B cell (primary cell): Measurements from ENCODE around the gene MRRF. TPM values are rescaled to one million over a fixed set of nuclear protein-coding genes. Genes with fewer than 3 reads are reported as not detected.

ENCODE experiments used
- ATAC-seq: fragments of 200-7000 bp; cut with Tn5 transposase; one replicate; pipeline ENCODE4 v1.10.0; 2021; ENCODE audit warnings: low read depth, mild to moderate bottlenecking, moderate number of reproducible peaks, moderate library complexity
- CTCF ChIA-PET: fragments of 350-600 bp; sonication (Branson Sonifier 250); formaldehyde crosslinking; loops from one replicate; lab custom pipeline; 2021; ENCODE audit warnings: antibody characterized with exemption, inconsistent platforms; lab: Charles Lee
- POLR2A ChIA-PET: fragments of 350-600 bp; sonication (Branson Sonifier 250); formaldehyde crosslinking; loops from one replicate; lab custom pipeline; 2021; ENCODE audit warnings: antibody characterized with exemption; lab: Charles Lee
- DNase-seq: peaks from one replicate; pipeline ENCODE4 v3.0.0; 2013
- H2AFZ ChIP-seq: 2 replicates; pipeline ENCODE4 v1.6.1; 2012; ENCODE audit warnings: mild to moderate bottlenecking, low read depth, low read length; ENCODE audit not compliant: insufficient read depth, poor library complexity, severe bottlenecking
- H3K27ac ChIP-seq, 2 donors: 1 replicate in 1 of 2; 2 replicates in 1 of 2; pipeline ENCODE4 v1.5.1; 2012 to 2013; ENCODE audit warnings: low read length in 2 of 2, mild to moderate bottlenecking in 2 of 2, moderate library complexity in 1 of 2
- H3K27me3 ChIP-seq, 4 experiments: fragments of 200-600 bp in 1 of 4; sonication (generic) in 1 of 4; replicated peaks in 1 of 4; 1 replicate in 2 of 4; 2 replicates in 2 of 4; pipeline versions ENCODE4 v1.6.1 to v1.7.0; 2013 to 2016; ENCODE audit warnings: low read length in 3 of 4, mild to moderate bottlenecking in 2 of 4, mixed read lengths in 1 of 4, moderate library complexity in 1 of 4; ENCODE audit not compliant: insufficient read depth in 4 of 4, control insufficient read depth in 3 of 4; ENCODE audit errors: control extremely low read depth in 1 of 4
- H3K36me3 ChIP-seq, 2 experiments: replicated peaks in 1 of 2; 1 replicate in 1 of 2; 2 replicates in 1 of 2; pipeline versions ENCODE4 v1.6.1 to v1.7.1; 2013; ENCODE audit warnings: low read length in 1 of 2; ENCODE audit not compliant: insufficient read depth in 2 of 2, control insufficient read depth in 1 of 2; ENCODE audit errors: control extremely low read depth in 1 of 2, extremely low read depth in 1 of 2
- H3K4me1 ChIP-seq, 2 donors: fragments of 200-600 bp in 1 of 2; sonication (generic) in 1 of 2; 1 replicate in 1 of 2; 2 replicates in 1 of 2; pipeline versions ENCODE4 v1.5.1 to v1.6.1; 2013 to 2017; ENCODE audit warnings: low read length in 2 of 2; ENCODE audit not compliant: control insufficient read depth in 2 of 2, insufficient read depth in 2 of 2
- H3K4me2 ChIP-seq: replicated peaks from 2 replicates; pipeline ENCODE3; 2012; ENCODE audit warnings: mild to moderate bottlenecking, low read depth, low read length; ENCODE audit not compliant: poor library complexity, severe bottlenecking
- H3K4me3 ChIP-seq, 5 experiments: fragments of 200-600 bp in 1 of 5; sonication (generic) in 1 of 5; 1 replicate in 3 of 5; 2 replicates in 2 of 5; pipeline versions ENCODE4 v1.5.1 to v1.7.0; 2011 to 2016; ENCODE audit warnings: low read length in 4 of 5, mild to moderate bottlenecking in 4 of 5, low read depth in 2 of 5, control low read depth in 1 of 5, moderate library complexity in 1 of 5; ENCODE audit not compliant: insufficient read depth in 1 of 5; ENCODE audit errors: control extremely low read depth in 1 of 5, extremely low read depth in 1 of 5
- H3K79me2 ChIP-seq: fragments of 200-600 bp; sonication (generic); one replicate; pipeline ENCODE4 v1.6.0; 2016; ENCODE audit warnings: low read length; ENCODE audit not compliant: control insufficient read depth, insufficient read depth
- H3K9ac ChIP-seq: fragments of 200-600 bp; sonication (generic); 2 replicates; pipeline ENCODE4 v1.6.1; 2017; ENCODE audit warnings: mild to moderate bottlenecking, low read length, moderate library complexity
- H3K9me3 ChIP-seq, 3 donors: one replicate each; pipeline versions ENCODE4 v1.6.1 to v1.7.1; 2013; ENCODE audit warnings: low read length in 2 of 3; ENCODE audit not compliant: control insufficient read depth in 2 of 3, insufficient read depth in 1 of 3; ENCODE audit errors: control extremely low read depth in 1 of 3
- H4K20me1 ChIP-seq: 2 replicates; pipeline ENCODE4 v1.6.0; 2012; ENCODE audit warnings: mild to moderate bottlenecking, low read length; ENCODE audit not compliant: insufficient read depth, control insufficient read depth, poor library complexity, severe bottlenecking
- H3K27ac Mint-ChIP-seq: one replicate; pipeline ENCODE4 v1.8.0; 2021; ENCODE audit warnings: mixed read lengths
- H3K27me3 Mint-ChIP-seq: one replicate; pipeline ENCODE4 v1.8.0; 2021; ENCODE audit warnings: mixed read lengths
- H3K4me1 Mint-ChIP-seq: one replicate; pipeline ENCODE4 v1.8.0; 2021; ENCODE audit warnings: mixed read lengths
- H3K4me3 Mint-ChIP-seq: one replicate; pipeline ENCODE4 v1.8.0; 2021; ENCODE audit warnings: mixed read lengths
- H3K9me3 Mint-ChIP-seq: one replicate; pipeline ENCODE4 v1.8.0; 2022; ENCODE audit warnings: mixed read lengths; ENCODE audit not compliant: insufficient read depth
- EZH2 ChIP-seq: IDR thresholded peaks from 2 replicates; pipeline ENCODE4 v1.6.1; 2012; ENCODE audit warnings: borderline replicate concordance, low read depth, mild to moderate bottlenecking, moderate library complexity, low read length; ENCODE audit not compliant: insufficient read depth, poor library complexity, severe bottlenecking
- WGBS: methylation state at CpG from one replicate; pipeline ENCODE4 v1.1.5; 2013; ENCODE audit warnings: missing lambda C conversion rate; ENCODE audit not compliant: insufficient coverage; 5-methylcytosine and 5-hydroxymethylcytosine counted together
- intact Hi-C: fragments of 100-400 bp; cut with micrococcal nuclease; formaldehyde crosslinking; loops from one replicate; pipeline ENCODE4 v1.10.0; 2022
- polyA plus RNA-seq: library from polyadenylated mRNA; depleted of rRNA; stranded (reverse); fragments of >200 nt; gene quantifications from 2 replicates; pipeline ENCODE4 v1.2.3, GENCODE V29; 2012
- total RNA-seq, 2 donors: library from RNA; stranded (reverse); fragments of 120-200 nt in 1 of 2; gene quantifications; 1 replicate in 1 of 2; 2 replicates in 1 of 2; pipeline versions ENCODE4 v1.2.3 to v1.2.4, GENCODE V29; 2013 to 2022
- TF ChIP-seq, protein P1 (sequence below): fragments of 200-600 bp; IDR thresholded peaks from one replicate; pipeline ENCODE4 v1.8.0; 2022; ENCODE audit warnings: antibody characterized with exemption, mild to moderate bottlenecking

The MRRF gene
- total and polyA plus RNA-seq, 2 donors (not counting 1 experiment from before 2014, with no cell fraction given), result 38.6 to 44.9 TPM

DNA sequence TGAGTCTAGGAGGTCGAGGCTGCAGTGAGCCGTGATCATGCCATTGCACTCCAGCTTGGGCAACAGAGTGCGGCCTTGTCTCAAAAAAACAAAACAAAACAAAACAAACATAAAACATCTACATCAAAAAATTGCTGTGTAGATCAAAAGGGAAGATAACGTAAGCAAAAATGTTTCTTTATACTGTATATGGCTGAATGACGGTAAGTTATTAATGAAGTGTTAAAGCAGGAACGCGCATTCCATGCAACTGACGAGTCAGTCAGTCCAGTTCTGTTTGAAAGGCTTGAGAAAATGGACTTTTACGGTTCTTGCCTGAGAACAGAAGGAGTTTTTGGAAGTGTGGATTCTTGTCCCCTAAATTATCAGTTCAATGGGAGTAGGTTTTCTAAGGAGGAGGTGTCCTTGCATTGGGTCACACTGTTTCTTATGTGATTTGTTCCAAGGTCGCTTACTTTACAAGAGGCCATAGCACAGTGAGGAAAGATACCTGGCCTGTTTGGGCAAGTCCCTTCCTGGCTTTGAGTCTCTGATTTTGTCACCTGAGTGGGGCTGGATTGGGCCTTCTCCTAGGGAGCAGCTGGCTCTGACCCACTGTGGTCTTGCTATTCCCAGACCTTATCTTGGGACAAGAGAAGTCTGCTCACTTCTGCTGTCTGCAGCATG, 99.6 kb downstream of the MRRF start:
- peaks cover 3% of the 10 kb centered on the region for H3K4me1 Mint-ChIP-seq

DNA sequence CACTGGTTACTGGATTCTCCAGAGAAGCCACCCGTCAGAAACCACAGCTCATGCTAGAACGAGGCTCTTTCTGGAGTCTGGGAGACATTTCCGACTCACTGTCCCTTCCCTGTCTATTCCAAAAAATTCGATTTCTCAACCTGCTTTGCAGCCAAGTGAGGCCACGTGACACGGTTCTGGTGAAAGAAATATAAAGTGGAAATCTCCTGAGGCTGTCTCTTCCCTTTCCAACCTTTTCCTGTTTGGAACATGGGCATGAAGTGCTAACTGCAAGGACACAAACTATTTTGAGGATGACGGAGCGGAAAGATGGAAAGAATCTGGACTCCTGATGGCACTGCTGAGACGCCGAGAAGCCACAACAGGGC, 100.1 kb downstream of the MRRF start:
- Histone ChIP-seq H3K4me2 (no peak overlapping the region), H3K4me3 (no peak overlapping the region), H3K27ac (no peak overlapping the region), H2AFZ (no peak overlapping the region), H3K79me2 (no peaks in the 10 kb centered on the region), H4K20me1 (no peaks in the 10 kb centered on the region), H3K4me1 (peaks cover 0 to under 1% of the 10 kb centered on the region in 2 donors), H3K36me3 (no peaks in the 10 kb centered on the region), H3K9me3 (peaks cover 0 to 5% (median 0%) of the 10 kb centered on the region in 3 donors), H3K9ac (no peak overlapping the region), H3K27me3 (no peaks in the 10 kb centered on the region)
- POLR2A ChIA-PET, result no interaction called here
- CTCF ChIA-PET, result interaction anchor here (2.0 kb wide), 1 partner anchor 15 kb away, joined by 9 read pairs; no protein-coding TSS in a partner anchor
- Mint-ChIP-seq H3K27ac (no peak overlapping the region), H3K9me3 (no peaks in the 10 kb centered on the region), H3K4me1 (peaks cover 3% of the 10 kb centered on the region), H3K4me3 (no peak overlapping the region), H3K27me3 (no peaks in the 10 kb centered on the region)
- DNase-seq (no peak), ATAC-seq (no peak)
- intact Hi-C loops, result no loop called here
- WGBS, result 91% methylated on average over 9 of the region's 10 CpGs
- TF ChIP-seq, protein P1, sequence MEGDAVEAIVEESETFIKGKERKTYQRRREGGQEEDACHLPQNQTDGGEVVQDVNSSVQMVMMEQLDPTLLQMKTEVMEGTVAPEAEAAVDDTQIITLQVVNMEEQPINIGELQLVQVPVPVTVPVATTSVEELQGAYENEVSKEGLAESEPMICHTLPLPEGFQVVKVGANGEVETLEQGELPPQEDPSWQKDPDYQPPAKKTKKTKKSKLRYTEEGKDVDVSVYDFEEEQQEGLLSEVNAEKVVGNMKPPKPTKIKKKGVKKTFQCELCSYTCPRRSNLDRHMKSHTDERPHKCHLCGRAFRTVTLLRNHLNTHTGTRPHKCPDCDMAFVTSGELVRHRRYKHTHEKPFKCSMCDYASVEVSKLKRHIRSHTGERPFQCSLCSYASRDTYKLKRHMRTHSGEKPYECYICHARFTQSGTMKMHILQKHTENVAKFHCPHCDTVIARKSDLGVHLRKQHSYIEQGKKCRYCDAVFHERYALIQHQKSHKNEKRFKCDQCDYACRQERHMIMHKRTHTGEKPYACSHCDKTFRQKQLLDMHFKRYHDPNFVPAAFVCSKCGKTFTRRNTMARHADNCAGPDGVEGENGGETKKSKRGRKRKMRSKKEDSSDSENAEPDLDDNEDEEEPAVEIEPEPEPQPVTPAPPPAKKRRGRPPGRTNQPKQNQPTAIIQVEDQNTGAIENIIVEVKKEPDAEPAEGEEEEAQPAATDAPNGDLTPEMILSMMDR, result no peak
- no peak for TF ChIP-seq EZH2

More for the DNA sequence above, 99.6 kb downstream of the MRRF start:
- H3K4me2 ChIP-seq, result no peak overlapping the region
- H4K20me1 ChIP-seq, result no peaks in the 10 kb centered on the region
- peaks cover 1% of the 10 kb centered on the region for H3K9me3 Mint-ChIP-seq
- ChIA-PET CTCF (no interaction called here), POLR2A (no interaction called here)
- no peaks in the 10 kb centered on the region for H3K27me3 Mint-ChIP-seq
- no peak overlapping the region for H3K27ac ChIP-seq
- whole genome bisulfite sequencing, result 98% methylated on average over 6 of the region's 10 CpGs
- H2AFZ ChIP-seq, result no peak overlapping the region
- H3K27ac Mint-ChIP-seq, result no peak overlapping the region
- no peaks in the 10 kb centered on the region for H3K27me3 ChIP-seq
- peaks cover 0 to 9% (median 0%) of the 10 kb centered on the region in 3 donors for H3K9me3 ChIP-seq
- no peaks in the 10 kb centered on the region for H3K4me1 ChIP-seq
- H3K36me3 ChIP-seq, result no peaks in the 10 kb centered on the region
- TF ChIP-seq EZH2, result no peak
- TF ChIP-seq, protein P1, result no peak
- no peak overlapping the region for H3K9ac ChIP-seq
- intact Hi-C loops, result no loop called here
- ATAC-seq, result no peak
- H3K79me2 ChIP-seq, result no peaks in the 10 kb centered on the region
- no peak for DNase-seq
- H3K4me3 ChIP-seq, result no peak overlapping the region
- H3K4me3 Mint-ChIP-seq, result no peak overlapping the region
